Left ventricle myocardium inferior (tissue), 1 donor: Measurements from ENCODE around the gene TRIM17. TPM values are rescaled to one million over a fixed set of nuclear protein-coding genes. Genes with fewer than 3 reads are reported as not detected.

Source experiments
- DNase-seq: peaks from one replicate; pipeline ENCODE4 v3.0.0-alpha.2; 2020
- H3K27ac ChIP-seq: fragments of 200-600 bp; replicated peaks from 2 replicates; pipeline ENCODE4 v1.8.0; 2021
- H3K27me3 ChIP-seq: fragments of 200-600 bp; 2 replicates; pipeline ENCODE4 v1.8.0; 2021; ENCODE audit warnings: low read depth
- H3K36me3 ChIP-seq: fragments of 200-600 bp; 2 replicates; pipeline ENCODE4 v1.8.0; 2021
- H3K4me1 ChIP-seq: fragments of 200-600 bp; 2 replicates; pipeline ENCODE4 v1.8.0; 2021
- H3K4me3 ChIP-seq: fragments of 200-600 bp; 2 replicates; pipeline ENCODE4 v1.8.0; 2021; ENCODE audit warnings: mild to moderate bottlenecking, moderate library complexity
- H3K9me3 ChIP-seq: fragments of 200-600 bp; replicated peaks from 2 replicates; pipeline ENCODE4 v1.8.0; 2021
- CTCF ChIP-seq: fragments of 200-600 bp; IDR thresholded peaks from 2 replicates; pipeline ENCODE4 v1.8.0; 2021; ENCODE audit warnings: antibody characterized with exemption, mild to moderate bottlenecking, borderline replicate concordance
- intact Hi-C: fragments of 100-400 bp; cut with micrococcal nuclease; formaldehyde crosslinking; loops from one replicate; pipeline ENCODE4 v1.11.0; 2022
- total RNA-seq: library from RNA; stranded (reverse); fragmentation: NEBNext Ultra II Directional; extraction: Animal tissue kit (Norgen Biotek cat#: 25700); gene quantifications from one replicate; pipeline ENCODE4 v1.2.1, GENCODE V29; 2021
- donor health status: DM: no; HTN: yes; CAD: no; lungs with severe emphysema.

TRIM17 gene
- total RNA-seq, 1 donor from 2014 or later = 0.36 TPM

- H3K4me3 ChIP-seq = peak overlapping the region; percentile 64
- intact Hi-C loops = no loop called here
Measured at GRCh38 chr1:228377664-228378089, 39.0 kb downstream of the TRIM17 start.

GRCh38 chr1:228376651-228377631 lies 39.7 kb downstream of the TRIM17 start:
- no peaks in the 10 kb centered on the region for H3K9me3 ChIP-seq
- peaks cover 6% of the 10 kb centered on the region for H3K27me3 ChIP-seq
- peaks cover 73% of the 10 kb centered on the region for H3K4me1 ChIP-seq
- no peak overlapping the region for H3K4me3 ChIP-seq
- H3K27ac ChIP-seq = peak overlapping the region; percentile 95
- peaks cover 30% of the 10 kb centered on the region for H3K36me3 ChIP-seq
- no peak for TF ChIP-seq CTCF
- DNase-seq = peak; percentile 12
- intact Hi-C loops = no loop called here

More at GRCh38 chr1:228377664-228378089, 39.0 kb downstream of the TRIM17 start:
- Histone ChIP-seq H3K9me3 (no peaks in the 10 kb centered on the region), H3K36me3 (peaks cover 30% of the 10 kb centered on the region), H3K4me1 (peaks cover 67% of the 10 kb centered on the region), H3K27me3 (peaks cover 6% of the 10 kb centered on the region), H3K27ac (peak overlapping the region; percentile 95)
- no peak for DNase-seq
- no peak for TF ChIP-seq CTCF

- Histone ChIP-seq H3K4me3 (no peak overlapping the region), H3K27me3 (peaks cover 13% of the 10 kb centered on the region), H3K36me3 (peaks cover 30% of the 10 kb centered on the region), H3K27ac (peak overlapping the region; percentile 95), H3K9me3 (no peaks in the 10 kb centered on the region), H3K4me1 (peaks cover 77% of the 10 kb centered on the region)
- intact Hi-C loops = no loop called here
- no peak for TF ChIP-seq CTCF
- no peak for DNase-seq
Measured at GRCh38 chr1:228376262-228376628, 40.4 kb downstream of the TRIM17 start.

GRCh38 chr1:228375578-228376261 lies 40.9 kb downstream of the TRIM17 start:
- intact Hi-C loops = no loop called here
- TF ChIP-seq CTCF = no peak
- peak; percentile 11 for DNase-seq
- peak overlapping the region; percentile 17 for H3K4me3 ChIP-seq
- peaks cover 19% of the 10 kb centered on the region for H3K27me3 ChIP-seq
- peaks cover 77% of the 10 kb centered on the region for H3K4me1 ChIP-seq
- peak overlapping the region; percentile 95 for H3K27ac ChIP-seq
- no peaks in the 10 kb centered on the region for H3K9me3 ChIP-seq
- H3K36me3 ChIP-seq = peaks cover 30% of the 10 kb centered on the region

GRCh38 chr1:228374711-228375577 lies 41.7 kb downstream of the TRIM17 start:
- no peak for TF ChIP-seq CTCF
- peaks cover 25% of the 10 kb centered on the region for H3K27me3 ChIP-seq
- H3K9me3 ChIP-seq = no peaks in the 10 kb centered on the region
- peak overlapping the region; percentile 25 for H3K4me3 ChIP-seq
- DNase-seq = peak; percentile 87
- peaks cover 30% of the 10 kb centered on the region for H3K36me3 ChIP-seq
- H3K27ac ChIP-seq = peak overlapping the region; percentile 95
- H3K4me1 ChIP-seq = peaks cover 77% of the 10 kb centered on the region
- intact Hi-C loops = no loop called here
